GM21737 (cell line): ENCODE data around the gene RAVER1.

Source experiments
- ATAC-seq: cut with Tn5 transposase; IDR thresholded peaks from one replicate; pipeline ENCODE4 v1.9.1; 2021; ENCODE audit warnings: mild to moderate bottlenecking, moderate library complexity; ENCODE audit not compliant: unreplicated experiment

RAVER1 gene

GRCh38 chr19:10271543-10272086 lies 61.7 kb downstream of the RAVER1 start:
- ATAC-seq, result no peak

- no peak for ATAC-seq
Observed at GRCh38 chr19:10270616-10271394, 62.5 kb downstream of the RAVER1 start, which contains the start of gene ICAM1. Gene ICAM1 (plus strand): TSS chr19:10271120. CDS start chr19:10271160, 40 bp downstream.

GRCh38 chr19:10270180-10270615 lies 63.1 kb downstream of the RAVER1 start:
- no peak for ATAC-seq

- ATAC-seq, result no peak
Observed at GRCh38 chr19:10269333-10270179, 63.8 kb downstream of the RAVER1 start.

GRCh38 chr19:10268071-10268470 lies 65.3 kb downstream of the RAVER1 start:
- ATAC-seq, result no peak

- ATAC-seq, result no peak
Observed at GRCh38 chr19:10266706-10267105, 66.6 kb downstream of the RAVER1 start.
